NB4 (cell line): Measurements from ENCODE around the gene ARMH4.

Source experiments
- MYC ChIP-seq: IDR thresholded peaks from 2 replicates; pipeline ENCODE4 v1.6.1; 2011; ENCODE audit warnings: low read depth, low read length
- POLR2A ChIP-seq: IDR thresholded peaks from 2 replicates; pipeline ENCODE4 v1.6.1; 2011; ENCODE audit warnings: mild to moderate bottlenecking; ENCODE audit not compliant: insufficient read length; ENCODE audit errors: extremely low read depth
- TF ChIP-seq, protein P1 (sequence below): IDR thresholded peaks from one replicate; pipeline ENCODE4 v1.5.1; 2012; ENCODE audit warnings: low read depth, low read length
- TF ChIP-seq, protein P2 (sequence below): IDR thresholded peaks from 2 replicates; pipeline ENCODE4 v1.6.1; 2011; ENCODE audit warnings: low read depth, low read length

DNA sequence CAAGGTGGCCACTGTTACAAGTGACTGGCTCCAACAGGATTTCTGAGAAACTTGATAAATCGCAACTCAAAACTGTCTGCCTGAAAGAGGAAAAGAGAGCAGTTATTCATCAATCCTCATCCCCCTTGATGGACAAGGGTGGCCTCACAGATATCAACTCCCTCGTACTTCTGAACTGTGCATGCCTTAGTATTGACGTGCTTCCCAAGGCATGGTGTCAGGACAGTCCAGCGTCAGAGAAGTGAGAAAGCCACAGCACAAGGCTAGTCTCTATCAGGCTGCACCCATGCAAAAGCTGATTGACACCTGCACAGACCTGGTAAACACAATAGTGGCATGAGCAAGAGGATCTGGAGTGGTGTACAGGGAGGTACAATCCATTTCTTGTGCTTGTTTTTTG is 160.7 kb downstream of the ARMH4 start:
- TF ChIP-seq, protein P1, sequence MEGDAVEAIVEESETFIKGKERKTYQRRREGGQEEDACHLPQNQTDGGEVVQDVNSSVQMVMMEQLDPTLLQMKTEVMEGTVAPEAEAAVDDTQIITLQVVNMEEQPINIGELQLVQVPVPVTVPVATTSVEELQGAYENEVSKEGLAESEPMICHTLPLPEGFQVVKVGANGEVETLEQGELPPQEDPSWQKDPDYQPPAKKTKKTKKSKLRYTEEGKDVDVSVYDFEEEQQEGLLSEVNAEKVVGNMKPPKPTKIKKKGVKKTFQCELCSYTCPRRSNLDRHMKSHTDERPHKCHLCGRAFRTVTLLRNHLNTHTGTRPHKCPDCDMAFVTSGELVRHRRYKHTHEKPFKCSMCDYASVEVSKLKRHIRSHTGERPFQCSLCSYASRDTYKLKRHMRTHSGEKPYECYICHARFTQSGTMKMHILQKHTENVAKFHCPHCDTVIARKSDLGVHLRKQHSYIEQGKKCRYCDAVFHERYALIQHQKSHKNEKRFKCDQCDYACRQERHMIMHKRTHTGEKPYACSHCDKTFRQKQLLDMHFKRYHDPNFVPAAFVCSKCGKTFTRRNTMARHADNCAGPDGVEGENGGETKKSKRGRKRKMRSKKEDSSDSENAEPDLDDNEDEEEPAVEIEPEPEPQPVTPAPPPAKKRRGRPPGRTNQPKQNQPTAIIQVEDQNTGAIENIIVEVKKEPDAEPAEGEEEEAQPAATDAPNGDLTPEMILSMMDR, result no peak
- TF ChIP-seq, protein P2, sequence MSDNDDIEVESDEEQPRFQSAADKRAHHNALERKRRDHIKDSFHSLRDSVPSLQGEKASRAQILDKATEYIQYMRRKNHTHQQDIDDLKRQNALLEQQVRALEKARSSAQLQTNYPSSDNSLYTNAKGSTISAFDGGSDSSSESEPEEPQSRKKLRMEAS, result no peak
- no peak for TF ChIP-seq POLR2A
- TF ChIP-seq MYC, result no peak
